Fibroblast of villous mesenchyme (primary cell): Measurements from ENCODE around the gene WRNIP1. TPM values are rescaled to one million over a fixed set of nuclear protein-coding genes. Genes with fewer than 3 reads are reported as not detected.

Experiments used
- DNase-seq: peaks from one replicate; pipeline ENCODE4 v3.0.0-alpha.2; 2010; ENCODE audit warnings: low read depth
- H3K4me3 ChIP-seq: 2 replicates; pipeline ENCODE4 v1.5.1; 2011; ENCODE audit warnings: low read depth, mild to moderate bottlenecking, low read length
- CTCF ChIP-seq: IDR thresholded peaks from 2 replicates; pipeline ENCODE4 v1.5.1; 2012; ENCODE audit warnings: low read depth, mild to moderate bottlenecking, low read length; ENCODE audit not compliant: insufficient read depth
- total RNA-seq: library from RNA; depleted of rRNA; stranded (reverse); fragments of >200 nt; gene quantifications from 2 replicates; pipeline ENCODE4 v1.2.3, GENCODE V29; 2012

The WRNIP1 gene
- total RNA-seq, 1 donor = 38.0 TPM

- no peak overlapping the region for H3K4me3 ChIP-seq
- no peak for TF ChIP-seq CTCF
- no peak for DNase-seq
Observed at GRCh38 chr6:2740581-2740980, 24.6 kb upstream of the WRNIP1 start.

GRCh38 chr6:2741756-2742155 lies 23.4 kb upstream of the WRNIP1 start:
- DNase-seq = no peak
- TF ChIP-seq CTCF = no peak
- no peak overlapping the region for H3K4me3 ChIP-seq

- TF ChIP-seq CTCF = no peak
- DNase-seq = no peak
- H3K4me3 ChIP-seq = no peak overlapping the region
Observed at GRCh38 chr6:2743280-2744208, 21.6 kb upstream of the WRNIP1 start.

- DNase-seq = peak; percentile 17
- peak; percentile 34 for TF ChIP-seq CTCF
- H3K4me3 ChIP-seq = no peak overlapping the region
Observed at GRCh38 chr6:2744209-2744771, 20.9 kb upstream of the WRNIP1 start.

- TF ChIP-seq CTCF = no peak
- no peak for DNase-seq
- H3K4me3 ChIP-seq = no peak overlapping the region
Observed at GRCh38 chr6:2744778-2745177, 20.4 kb upstream of the WRNIP1 start.

- no peak overlapping the region for H3K4me3 ChIP-seq
- no peak for TF ChIP-seq CTCF
Observed at GRCh38 chr6:2745246-2745645, 19.9 kb upstream of the WRNIP1 start.

More at GRCh38 chr6:2745246-2745645, 19.9 kb upstream of the WRNIP1 start:
- DNase-seq = no peak
